A673 (cell line): ENCODE results near the gene USP12. TPM values are rescaled to one million over a fixed set of nuclear protein-coding genes. Genes with fewer than 3 reads are reported as not detected.

Source experiments
- BruUV-seq: library from RNA; stranded (reverse); fragments of 400-500 nt; replicated peaks from 2 replicates; lab custom pipeline; 2021; lab: Mats Ljungman, UMichigan
- CTCF ChIA-PET: fragments of 300-600 bp; sonication (Branson Sonifier 250); formaldehyde crosslinking; loops from one replicate; lab custom pipeline; 2022; ENCODE audit warnings: antibody characterized with exemption; lab: Charles Lee
- POLR2A ChIA-PET: fragments of 300-600 bp; sonication (Branson Sonifier 250); formaldehyde crosslinking; loops from one replicate; lab custom pipeline; 2022; ENCODE audit warnings: antibody characterized with exemption; ENCODE audit not compliant: low non-redundant PET; lab: Charles Lee
- DNase-seq: peaks from one replicate; pipeline ENCODE4 v3.0.0-alpha.2; 2015; ENCODE audit warnings: low spot score
- H3K27ac ChIP-seq: fragments of 200-600 bp; sonication (generic); 2 replicates; pipeline ENCODE4 v1.5.1; 2016; ENCODE audit warnings: mixed run types, low read depth, mild to moderate bottlenecking, mixed read lengths, antibody characterized with exemption, low read length; ENCODE audit not compliant: poor library complexity, severe bottlenecking
- H3K27me3 ChIP-seq: fragments of 200-600 bp; sonication (generic); replicated peaks from 2 replicates; pipeline ENCODE4 v1.6.1; 2017; ENCODE audit warnings: mixed run types, low read depth, mild to moderate bottlenecking, mixed read lengths, antibody characterized with exemption, low read length; ENCODE audit not compliant: insufficient read depth, poor library complexity
- H3K36me3 ChIP-seq: fragments of 200-600 bp; sonication (generic); 2 replicates; pipeline ENCODE4 v1.6.1; 2016; ENCODE audit warnings: mixed run types, mild to moderate bottlenecking, mixed read lengths, antibody characterized with exemption, low read length; ENCODE audit not compliant: insufficient read depth, poor library complexity, severe bottlenecking
- H3K4me1 ChIP-seq: fragments of 200-600 bp; sonication (generic); 2 replicates; pipeline ENCODE4 v1.6.1; 2017; ENCODE audit warnings: mixed run types, mild to moderate bottlenecking, mixed read lengths, antibody characterized with exemption, low read length; ENCODE audit not compliant: insufficient read depth, poor library complexity, severe bottlenecking
- H3K4me3 ChIP-seq: fragments of 200-600 bp; sonication (generic); 2 replicates; pipeline ENCODE4 v1.5.1; 2016; ENCODE audit warnings: low read depth, mixed run types, mild to moderate bottlenecking, mixed read lengths, low read length; ENCODE audit not compliant: poor library complexity, severe bottlenecking
- H3K9me3 ChIP-seq: fragments of 200-600 bp; sonication (generic); 2 replicates; pipeline ENCODE4 v1.6.1; 2016; ENCODE audit warnings: mixed run types, low read depth, mild to moderate bottlenecking, mixed read lengths, antibody characterized with exemption, low read length; ENCODE audit not compliant: poor library complexity, severe bottlenecking
- EZH2 ChIP-seq: fragments of 200-600 bp; sonication (generic); IDR thresholded peaks from 2 replicates; pipeline ENCODE4 v1.6.1; 2017; ENCODE audit warnings: borderline replicate concordance, low read depth, mild to moderate bottlenecking, mixed read lengths, antibody characterized with exemption, low read length; ENCODE audit not compliant: poor library complexity, severe bottlenecking
- intact Hi-C: fragments of 100-400 bp; cut with micrococcal nuclease; formaldehyde crosslinking; loops from one replicate; pipeline ENCODE4 v1.10.0; 2022; ENCODE audit not compliant: unreplicated experiment
- total RNA-seq: library from RNA; stranded (reverse); gene quantifications from 2 replicates; pipeline ENCODE4 v1.2.3, GENCODE V29; 2021
- TF ChIP-seq, protein P1 (sequence below): fragments of 300-800, 200-600 bp; sonication (generic); conservative IDR thresholded peaks from 2 replicates; pipeline ENCODE4 v1.5.1; 2017; ENCODE audit warnings: low read depth, mild to moderate bottlenecking, antibody characterized with exemption, low read length, moderate library complexity, mixed read lengths

Gene USP12
- total RNA-seq, 1 experiment from 2014 or later, result 16.6 TPM

DNA sequence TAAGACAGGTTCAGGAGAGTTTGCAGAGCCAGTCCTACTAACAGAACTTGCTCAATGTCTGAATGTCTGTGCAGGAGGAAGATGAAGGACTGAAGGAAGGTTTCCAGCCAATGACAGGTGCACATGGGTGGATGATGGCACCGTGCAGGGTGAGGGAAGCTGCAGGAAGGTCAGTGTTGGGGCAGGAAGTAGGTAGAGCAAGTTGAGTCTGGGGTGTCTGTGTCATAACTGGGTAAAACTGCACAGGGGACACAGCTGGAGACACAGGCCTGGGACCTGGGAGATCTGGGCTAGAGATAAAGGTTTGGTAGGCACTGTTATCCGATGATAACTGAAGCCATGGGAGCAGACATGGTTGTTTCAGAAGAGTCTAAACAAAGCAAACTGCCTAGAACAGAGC, 116.9 kb downstream of the USP12 start:
- H3K36me3 ChIP-seq, result no peaks in the 10 kb centered on the region
- H3K4me3 ChIP-seq, result no peak overlapping the region
- BruUV-seq, result no TSS peak
- no peaks in the 10 kb centered on the region for H3K9me3 ChIP-seq
- no peak for TF ChIP-seq EZH2
- TF ChIP-seq, protein P1, sequence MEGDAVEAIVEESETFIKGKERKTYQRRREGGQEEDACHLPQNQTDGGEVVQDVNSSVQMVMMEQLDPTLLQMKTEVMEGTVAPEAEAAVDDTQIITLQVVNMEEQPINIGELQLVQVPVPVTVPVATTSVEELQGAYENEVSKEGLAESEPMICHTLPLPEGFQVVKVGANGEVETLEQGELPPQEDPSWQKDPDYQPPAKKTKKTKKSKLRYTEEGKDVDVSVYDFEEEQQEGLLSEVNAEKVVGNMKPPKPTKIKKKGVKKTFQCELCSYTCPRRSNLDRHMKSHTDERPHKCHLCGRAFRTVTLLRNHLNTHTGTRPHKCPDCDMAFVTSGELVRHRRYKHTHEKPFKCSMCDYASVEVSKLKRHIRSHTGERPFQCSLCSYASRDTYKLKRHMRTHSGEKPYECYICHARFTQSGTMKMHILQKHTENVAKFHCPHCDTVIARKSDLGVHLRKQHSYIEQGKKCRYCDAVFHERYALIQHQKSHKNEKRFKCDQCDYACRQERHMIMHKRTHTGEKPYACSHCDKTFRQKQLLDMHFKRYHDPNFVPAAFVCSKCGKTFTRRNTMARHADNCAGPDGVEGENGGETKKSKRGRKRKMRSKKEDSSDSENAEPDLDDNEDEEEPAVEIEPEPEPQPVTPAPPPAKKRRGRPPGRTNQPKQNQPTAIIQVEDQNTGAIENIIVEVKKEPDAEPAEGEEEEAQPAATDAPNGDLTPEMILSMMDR, result no peak
- DNase-seq, result no peak
- H3K27me3 ChIP-seq, result no peaks in the 10 kb centered on the region
- intact Hi-C loops, result no loop called here
- ChIA-PET CTCF (no interaction called here), POLR2A (no interaction called here)
- no peaks in the 10 kb centered on the region for H3K4me1 ChIP-seq
- no peak overlapping the region for H3K27ac ChIP-seq

DNA sequence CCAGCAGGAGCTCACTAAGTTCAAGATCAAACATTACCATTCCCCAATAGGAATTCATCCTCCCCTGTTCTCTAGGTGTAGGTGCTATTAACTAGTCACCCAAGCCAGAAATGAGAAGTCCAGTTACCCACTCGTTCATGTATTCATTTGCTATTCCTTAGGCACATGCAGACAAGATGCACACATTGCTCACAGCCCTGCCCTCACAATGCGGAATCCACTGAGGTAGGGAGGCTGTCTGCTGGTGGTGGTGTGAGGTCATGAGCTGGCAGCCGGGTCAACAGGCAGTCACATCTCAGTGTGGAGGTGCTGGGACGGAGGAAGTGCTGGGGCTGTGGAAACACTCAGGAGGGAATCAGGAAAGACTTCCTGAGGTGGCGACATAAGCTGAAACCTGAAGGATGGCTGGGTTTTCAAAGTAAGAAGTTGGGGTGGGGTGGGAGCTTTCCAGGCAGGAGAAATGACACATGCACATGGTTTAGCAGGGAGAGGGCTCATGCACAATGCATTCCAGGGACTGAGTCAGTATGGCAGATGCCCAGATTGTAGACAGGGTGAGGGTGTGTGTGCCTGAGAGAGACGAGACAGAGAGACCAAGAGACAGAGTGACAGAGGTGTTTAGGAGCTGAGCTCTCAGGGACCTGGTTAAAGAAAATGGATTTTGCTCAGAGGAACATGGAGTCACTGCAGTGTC, 117.6 kb downstream of the USP12 start:
- intact Hi-C loops, result no loop called here
- no TSS peak for BruUV-seq
- POLR2A ChIA-PET, result no interaction called here
- no peak overlapping the region for H3K27ac ChIP-seq
- CTCF ChIA-PET, result no interaction called here
- no peaks in the 10 kb centered on the region for H3K27me3 ChIP-seq
- TF ChIP-seq, protein P1, result no peak
- no peak for TF ChIP-seq EZH2
- no peaks in the 10 kb centered on the region for H3K4me1 ChIP-seq
- H3K9me3 ChIP-seq, result no peaks in the 10 kb centered on the region
- DNase-seq, result no peak
- H3K4me3 ChIP-seq, result no peak overlapping the region
- no peaks in the 10 kb centered on the region for H3K36me3 ChIP-seq

DNA sequence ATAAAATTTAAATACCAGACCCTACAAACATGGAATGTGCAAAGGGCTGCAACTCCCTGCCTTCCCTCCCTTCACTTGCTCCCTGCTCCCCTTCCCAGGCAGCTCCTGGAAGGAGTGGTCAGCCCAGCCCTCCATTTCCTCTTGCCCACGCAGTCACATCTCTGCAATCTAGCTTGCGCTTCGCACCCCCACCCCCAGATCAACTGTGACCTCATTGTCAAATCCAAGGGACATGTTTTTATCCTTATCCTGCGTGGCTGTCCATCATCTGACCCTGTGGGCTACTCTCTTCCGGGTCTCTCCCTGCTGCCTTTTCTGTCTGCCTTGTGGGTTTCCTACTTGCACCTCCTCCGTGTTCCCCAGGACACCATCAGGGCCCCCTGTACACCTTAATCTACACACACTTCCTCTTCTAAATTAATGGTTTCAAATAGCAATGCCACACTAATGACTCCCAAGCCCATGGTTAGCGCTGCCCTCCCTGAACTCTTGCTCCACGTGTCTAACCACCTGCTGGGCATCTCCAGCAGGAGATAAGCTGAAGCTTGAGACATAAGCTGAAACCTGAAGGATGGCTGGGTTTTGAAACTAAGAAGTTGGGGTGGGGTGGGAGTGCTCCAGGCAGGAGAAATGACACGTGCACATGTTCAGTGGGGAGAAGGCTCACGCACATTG, 118.3 kb downstream of the USP12 start:
- no peak for DNase-seq
- intact Hi-C loops, result no loop called here

More for the DNA sequence above, 118.3 kb downstream of the USP12 start:
- Histone ChIP-seq H3K4me3 (no peak overlapping the region), H3K9me3 (no peaks in the 10 kb centered on the region), H3K4me1 (no peaks in the 10 kb centered on the region), H3K27me3 (no peaks in the 10 kb centered on the region), H3K27ac (no peak overlapping the region), H3K36me3 (no peaks in the 10 kb centered on the region)
- no peak for TF ChIP-seq EZH2
- TF ChIP-seq, protein P1, result no peak
- POLR2A ChIA-PET, result no interaction called here
- CTCF ChIA-PET, result interaction anchor here (0.6 kb wide), 1 partner anchor 68 kb away, joined by 5 read pairs; no protein-coding TSS in a partner anchor
- no TSS peak for BruUV-seq
